CD4-positive, alpha-beta T cell treated with Interferon gamma for 1 hour (primary cell): ENCODE measurements around the gene IL15RA.
"Not testable (repeated sequence)": the region's sequence is repeated elsewhere in the genome, so short reads cannot be mapped to it uniquely, and the experiment has no call there.

Source experiments
- DNase-seq: peaks from one replicate; pipeline ENCODE4 v3.0.0-alpha.2; 2020

The IL15RA gene

GRCh38 chr10:5948208-5948585 lies 29.1 kb downstream of the IL15RA start:
- DNase-seq, result no peak

GRCh38 chr10:5947471-5948207 lies 29.7 kb downstream of the IL15RA start:
- no peak for DNase-seq

GRCh38 chr10:5946786-5947185 lies 30.6 kb downstream of the IL15RA start:
- no peak for DNase-seq

- DNase-seq, result not testable (repeated sequence)
Observed at GRCh38 chr10:5946419-5946775, 30.9 kb downstream of the IL15RA start.

GRCh38 chr10:5945561-5946418 lies 31.6 kb downstream of the IL15RA start:
- no peak for DNase-seq

- DNase-seq, result no peak
Observed at GRCh38 chr10:5945190-5945509, 32.2 kb downstream of the IL15RA start.

- DNase-seq, result no peak
Observed at GRCh38 chr10:5944389-5945189, 32.8 kb downstream of the IL15RA start.

- DNase-seq, result no peak
Observed at GRCh38 chr10:5943536-5943935, 33.8 kb downstream of the IL15RA start.

- DNase-seq, result peak; percentile 59
Observed at GRCh38 chr10:5942474-5942873, 34.9 kb downstream of the IL15RA start.

- DNase-seq, result no peak
Observed at GRCh38 chr10:5942001-5942400, 35.3 kb downstream of the IL15RA start.

- DNase-seq, result no peak
Observed at GRCh38 chr10:5941579-5941978, 35.8 kb downstream of the IL15RA start.

GRCh38 chr10:5940807-5941218 lies 36.5 kb downstream of the IL15RA start:
- no peak for DNase-seq

GRCh38 chr10:5938291-5938690 lies 39.1 kb downstream of the IL15RA start:
- no peak for DNase-seq

- no peak for DNase-seq
Observed at GRCh38 chr10:5937016-5937415, 40.3 kb downstream of the IL15RA start.

- DNase-seq, result no peak
Observed at GRCh38 chr10:5935628-5936027, 41.7 kb downstream of the IL15RA start.

GRCh38 chr10:5933909-5934546 lies 43.3 kb downstream of the IL15RA start:
- no peak for DNase-seq

- DNase-seq, result no peak
Observed at GRCh38 chr10:5932345-5932744, 45.0 kb downstream of the IL15RA start.

- no peak for DNase-seq
Observed at GRCh38 chr10:5930272-5930671, 47.1 kb downstream of the IL15RA start.

GRCh38 chr10:5929442-5929841 lies 47.9 kb downstream of the IL15RA start:
- DNase-seq, result no peak

- no peak for DNase-seq
Observed at GRCh38 chr10:5927306-5927705, 50.0 kb downstream of the IL15RA start.

- no peak for DNase-seq
Observed at GRCh38 chr10:5924889-5925288, 52.5 kb downstream of the IL15RA start.

- DNase-seq, result no peak
Observed at GRCh38 chr10:5921746-5922145, 55.6 kb downstream of the IL15RA start.

GRCh38 chr10:5919568-5919967 lies 57.8 kb downstream of the IL15RA start:
- no peak for DNase-seq
